Activated naive CD4-positive, alpha-beta T cell treated with Interleukin-2 at 50 U/mL for 16 hours (primary cell): ENCODE data around the gene ADGRL1.
"Not testable (repeated sequence)": the region's sequence is repeated elsewhere in the genome, so short reads cannot be mapped to it uniquely, and the experiment has no call there.

Experiments
- DNase-seq: peaks from one replicate; pipeline ENCODE4 v3.0.0-alpha.2; 2020

Gene ADGRL1

GRCh38 chr19:14217886-14218285, 11.9 kb upstream of the ADGRL1 start:
- DNase-seq, result not testable (repeated sequence)

- no peak for DNase-seq
Measured at GRCh38 chr19:14214580-14214979, 8.6 kb upstream of the ADGRL1 start.

- not testable (repeated sequence) for DNase-seq
Measured at GRCh38 chr19:14210182-14210581, 4.2 kb upstream of the ADGRL1 start.

GRCh38 chr19:14209401-14209800, 3.4 kb upstream of the ADGRL1 start:
- DNase-seq, result not testable (repeated sequence)

GRCh38 chr19:14208496-14208895, 2.5 kb upstream of the ADGRL1 start:
- not testable (repeated sequence) for DNase-seq

GRCh38 chr19:14207796-14208195, 1.8 kb upstream of the ADGRL1 start:
- DNase-seq, result not testable (repeated sequence)

GRCh38 chr19:14206737-14207726, 1.1 kb upstream of the ADGRL1 start:
- DNase-seq, result peak; percentile 87

- not testable (repeated sequence) for DNase-seq
Measured at GRCh38 chr19:14206308-14206707, 339 bp upstream of the ADGRL1 start.

GRCh38 chr19:14204676-14205451, 1.1 kb downstream of the ADGRL1 start:
- DNase-seq, result not testable (repeated sequence)

GRCh38 chr19:14204219-14204618, 1.8 kb downstream of the ADGRL1 start:
- DNase-seq, result not testable (repeated sequence)

GRCh38 chr19:14203788-14204187, 2.2 kb downstream of the ADGRL1 start:
- DNase-seq, result not testable (repeated sequence)

- no peak for DNase-seq
Measured at GRCh38 chr19:14203177-14203576, 2.8 kb downstream of the ADGRL1 start.

GRCh38 chr19:14201481-14201880, 4.5 kb downstream of the ADGRL1 start:
- not testable (repeated sequence) for DNase-seq

- DNase-seq, result peak; percentile 66
Measured at GRCh38 chr19:14200147-14200841, 5.7 kb downstream of the ADGRL1 start.

GRCh38 chr19:14198384-14199376, 7.3 kb downstream of the ADGRL1 start:
- DNase-seq, result no peak

GRCh38 chr19:14197882-14198281, 8.1 kb downstream of the ADGRL1 start:
- no peak for DNase-seq

- not testable (repeated sequence) for DNase-seq
Measured at GRCh38 chr19:14197288-14197687, 8.7 kb downstream of the ADGRL1 start.

- peak; percentile 80 for DNase-seq
Measured at GRCh38 chr19:14196105-14196504, 9.9 kb downstream of the ADGRL1 start.

GRCh38 chr19:14195216-14195615, 10.8 kb downstream of the ADGRL1 start:
- DNase-seq, result not testable (repeated sequence)

- DNase-seq, result no peak
Measured at GRCh38 chr19:14189415-14189814, 16.6 kb downstream of the ADGRL1 start.

- not testable (repeated sequence) for DNase-seq
Measured at GRCh38 chr19:14188086-14188485, 17.9 kb downstream of the ADGRL1 start.

GRCh38 chr19:14187561-14187960, 18.4 kb downstream of the ADGRL1 start:
- DNase-seq, result no peak
